Ishikawa (cell line): Measurements from ENCODE around the gene FLT1.

Source experiments
- CEBPB ChIP-seq: IDR thresholded peaks from 2 replicates; pipeline ENCODE4 v1.6.1; 2012
- CREB1 ChIP-seq: IDR thresholded peaks from 2 replicates; pipeline ENCODE4 v1.6.1; 2012; ENCODE audit warnings: low read depth
- EGR1 ChIP-seq: IDR thresholded peaks from 2 replicates; pipeline ENCODE4 v1.6.1; 2012
- EP300 ChIP-seq: IDR thresholded peaks from 2 replicates; pipeline ENCODE4 v1.6.1; 2012; ENCODE audit warnings: borderline replicate concordance
- FOXM1 ChIP-seq: IDR thresholded peaks from 2 replicates; pipeline ENCODE4 v1.6.1; 2012; ENCODE audit warnings: low read depth, borderline replicate concordance
- NFIC ChIP-seq: IDR thresholded peaks from 2 replicates; pipeline ENCODE4 v1.6.1; 2012
- RAD21 ChIP-seq: IDR thresholded peaks from 2 replicates; pipeline ENCODE4 v1.6.1; 2012; ENCODE audit warnings: low read depth
- REST ChIP-seq: IDR thresholded peaks from 2 replicates; pipeline ENCODE4 v1.6.1; 2012; ENCODE audit warnings: low read depth, mild to moderate bottlenecking
- TAF1 ChIP-seq: IDR thresholded peaks from 2 replicates; pipeline ENCODE4 v1.6.1; 2012; ENCODE audit warnings: low read depth, mild to moderate bottlenecking
- TCF12 ChIP-seq: IDR thresholded peaks from 2 replicates; pipeline ENCODE4 v1.6.1; 2012; ENCODE audit warnings: low read depth
- TEAD4 ChIP-seq: IDR thresholded peaks from 2 replicates; pipeline ENCODE4 v1.6.1; 2012
- USF1 ChIP-seq: IDR thresholded peaks from 2 replicates; pipeline ENCODE4 v1.6.1; 2012
- YY1 ChIP-seq: IDR thresholded peaks from 2 replicates; pipeline ENCODE4 v1.6.1; 2012; ENCODE audit warnings: low read depth
- ZBTB7A ChIP-seq: IDR thresholded peaks from 2 replicates; pipeline ENCODE4 v1.6.1; 2012; ENCODE audit warnings: low read depth
- TF ChIP-seq, protein P1 (sequence below): IDR thresholded peaks from 2 replicates; pipeline ENCODE4 v1.6.1; 2012

FLT1 gene, protein sequence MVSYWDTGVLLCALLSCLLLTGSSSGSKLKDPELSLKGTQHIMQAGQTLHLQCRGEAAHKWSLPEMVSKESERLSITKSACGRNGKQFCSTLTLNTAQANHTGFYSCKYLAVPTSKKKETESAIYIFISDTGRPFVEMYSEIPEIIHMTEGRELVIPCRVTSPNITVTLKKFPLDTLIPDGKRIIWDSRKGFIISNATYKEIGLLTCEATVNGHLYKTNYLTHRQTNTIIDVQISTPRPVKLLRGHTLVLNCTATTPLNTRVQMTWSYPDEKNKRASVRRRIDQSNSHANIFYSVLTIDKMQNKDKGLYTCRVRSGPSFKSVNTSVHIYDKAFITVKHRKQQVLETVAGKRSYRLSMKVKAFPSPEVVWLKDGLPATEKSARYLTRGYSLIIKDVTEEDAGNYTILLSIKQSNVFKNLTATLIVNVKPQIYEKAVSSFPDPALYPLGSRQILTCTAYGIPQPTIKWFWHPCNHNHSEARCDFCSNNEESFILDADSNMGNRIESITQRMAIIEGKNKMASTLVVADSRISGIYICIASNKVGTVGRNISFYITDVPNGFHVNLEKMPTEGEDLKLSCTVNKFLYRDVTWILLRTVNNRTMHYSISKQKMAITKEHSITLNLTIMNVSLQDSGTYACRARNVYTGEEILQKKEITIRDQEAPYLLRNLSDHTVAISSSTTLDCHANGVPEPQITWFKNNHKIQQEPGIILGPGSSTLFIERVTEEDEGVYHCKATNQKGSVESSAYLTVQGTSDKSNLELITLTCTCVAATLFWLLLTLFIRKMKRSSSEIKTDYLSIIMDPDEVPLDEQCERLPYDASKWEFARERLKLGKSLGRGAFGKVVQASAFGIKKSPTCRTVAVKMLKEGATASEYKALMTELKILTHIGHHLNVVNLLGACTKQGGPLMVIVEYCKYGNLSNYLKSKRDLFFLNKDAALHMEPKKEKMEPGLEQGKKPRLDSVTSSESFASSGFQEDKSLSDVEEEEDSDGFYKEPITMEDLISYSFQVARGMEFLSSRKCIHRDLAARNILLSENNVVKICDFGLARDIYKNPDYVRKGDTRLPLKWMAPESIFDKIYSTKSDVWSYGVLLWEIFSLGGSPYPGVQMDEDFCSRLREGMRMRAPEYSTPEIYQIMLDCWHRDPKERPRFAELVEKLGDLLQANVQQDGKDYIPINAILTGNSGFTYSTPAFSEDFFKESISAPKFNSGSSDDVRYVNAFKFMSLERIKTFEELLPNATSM (N-terminal part only)

GRCh38 chr13:28494778-28495537 lies at the start of gene FLT1:
FLT1 (minus strand) TSS chr13:28495128; CDS start chr13:28494843, 285 bp downstream.
- TF ChIP-seq TAF1 (no peak), RAD21 (no peak), ZBTB7A (0 out of 2 replicates have a peak, but pooled peaks have one; percentile 27)

GRCh38 chr13:28544026-28544425 lies 49.1 kb upstream of the FLT1 start:
- TF ChIP-seq YY1, result no peak
- no peak for TF ChIP-seq TAF1
- TF ChIP-seq ZBTB7A, result no peak
- no peak for TF ChIP-seq EGR1
- no peak for TF ChIP-seq USF1
- no peak for TF ChIP-seq RAD21
- no peak for TF ChIP-seq TEAD4
- TF ChIP-seq, protein P1, sequence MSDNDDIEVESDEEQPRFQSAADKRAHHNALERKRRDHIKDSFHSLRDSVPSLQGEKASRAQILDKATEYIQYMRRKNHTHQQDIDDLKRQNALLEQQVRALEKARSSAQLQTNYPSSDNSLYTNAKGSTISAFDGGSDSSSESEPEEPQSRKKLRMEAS, result no peak
- TF ChIP-seq CREB1, result no peak
- no peak for TF ChIP-seq CEBPB
- no peak for TF ChIP-seq FOXM1
- TF ChIP-seq TCF12, result no peak
- no peak for TF ChIP-seq NFIC
- TF ChIP-seq EP300, result no peak
- no peak for TF ChIP-seq REST

DNA sequence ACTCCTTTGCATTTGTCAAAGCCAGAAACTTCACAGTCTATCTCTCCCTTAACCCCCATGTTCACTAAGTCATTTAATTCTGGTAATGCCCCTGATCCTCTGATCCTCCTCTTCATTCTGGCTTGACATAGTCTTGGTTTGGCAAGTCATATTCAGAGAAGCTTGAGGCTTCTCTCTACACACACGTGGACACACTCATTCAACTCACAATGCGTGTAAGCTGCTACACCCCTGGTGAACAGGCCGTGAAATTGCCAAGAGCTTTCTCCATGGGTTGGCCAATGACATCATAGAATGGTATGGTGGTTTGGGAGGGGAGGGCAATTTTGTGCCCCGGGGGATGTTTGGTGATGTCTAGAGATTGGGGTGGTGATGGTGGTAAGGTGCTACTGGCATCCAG lies 47.9 kb upstream of the FLT1 start:
- TF ChIP-seq TCF12 (no peak), CEBPB (no peak), TAF1 (no peak), EP300 (no peak), RAD21 (no peak), YY1 (no peak), CREB1 (no peak), NFIC (no peak), FOXM1 (no peak), EGR1 (no peak), TEAD4 (no peak), REST (no peak), USF1 (no peak), ZBTB7A (no peak)
- TF ChIP-seq, protein P1, result no peak

DNA sequence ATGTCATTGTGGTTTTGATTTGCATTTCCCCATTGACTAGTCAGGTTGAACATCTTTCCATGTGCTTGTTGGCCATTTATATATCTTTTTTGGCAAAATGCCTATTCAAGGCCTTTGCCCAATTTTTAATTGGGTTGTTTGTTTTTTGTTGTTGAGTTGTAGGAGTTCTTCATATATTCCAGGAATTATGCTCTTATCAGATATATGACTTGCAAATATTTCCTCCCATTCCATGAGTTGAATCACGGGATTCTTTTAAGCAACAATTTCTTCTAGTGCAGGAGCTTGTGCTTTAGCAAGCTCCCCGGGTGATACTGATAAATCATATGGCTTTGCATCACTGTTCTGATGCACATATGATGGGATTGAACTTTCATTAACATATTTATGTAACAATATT lies 47.0 kb upstream of the FLT1 start:
- no peak for TF ChIP-seq ZBTB7A
- TF ChIP-seq TAF1, result no peak
- no peak for TF ChIP-seq EP300
